Osteocyte (in vitro differentiated cells): Measurements from ENCODE around the gene CABLES2. TPM values are rescaled to one million over a fixed set of nuclear protein-coding genes. Genes with fewer than 3 reads are reported as not detected.

Source experiments
- DNase-seq: peaks from one replicate; pipeline ENCODE4 v3.0.0; 2021; ENCODE audit warnings: mixed read lengths; ENCODE audit not compliant: unreplicated experiment; ENCODE audit errors: extremely low spot score
- H3K27ac Mint-ChIP-seq: one replicate; pipeline ENCODE4 v1.8.0; 2021; ENCODE audit warnings: mild to moderate bottlenecking, mixed read lengths; ENCODE audit not compliant: unreplicated experiment
- H3K27me3 Mint-ChIP-seq: one replicate; pipeline ENCODE4 v1.8.0; 2021; ENCODE audit warnings: mixed read lengths; ENCODE audit not compliant: unreplicated experiment
- H3K36me3 Mint-ChIP-seq: one replicate; pipeline ENCODE4 v1.8.0; 2021; ENCODE audit warnings: mixed read lengths; ENCODE audit not compliant: unreplicated experiment
- H3K4me1 Mint-ChIP-seq: one replicate; pipeline ENCODE4 v1.8.0; 2021; ENCODE audit warnings: mixed read lengths; ENCODE audit not compliant: unreplicated experiment
- H3K4me3 Mint-ChIP-seq: one replicate; pipeline ENCODE4 v1.8.0; 2021; ENCODE audit warnings: mild to moderate bottlenecking, moderate library complexity, mixed read lengths; ENCODE audit not compliant: unreplicated experiment
- H3K9me3 Mint-ChIP-seq: one replicate; pipeline ENCODE4 v1.8.0; 2021; ENCODE audit warnings: mixed read lengths; ENCODE audit not compliant: unreplicated experiment
- CTCF ChIP-seq: fragments of 200-600 bp; sonication (generic); IDR thresholded peaks from 2 replicates; pipeline ENCODE4 v1.5.0; 2021; ENCODE audit warnings: antibody characterized with exemption, mild to moderate bottlenecking, moderate library complexity
- total RNA-seq: library from RNA; stranded (reverse); gene quantifications from 2 replicates; pipeline ENCODE4 v1.2.1, GENCODE V29; 2021

CABLES2 gene
- total RNA-seq, 1 donor from 2014 or later: 8.8 TPM

- Mint-ChIP-seq H3K36me3 (peaks cover 3% of the 10 kb centered on the region), H3K27ac (no peak overlapping the region), H3K4me1 (peaks cover 24% of the 10 kb centered on the region), H3K4me3 (no peak overlapping the region), H3K27me3 (no peaks in the 10 kb centered on the region), H3K9me3 (no peaks in the 10 kb centered on the region)
- no peak for TF ChIP-seq CTCF
- DNase-seq: no peak
These were observed 17.4 kb downstream of the CABLES2 start for GRCh38 chr20:62389601-62390087.

- Mint-ChIP-seq H3K9me3 (no peaks in the 10 kb centered on the region), H3K4me3 (peak overlapping the region; percentile 87), H3K27ac (peak overlapping the region; percentile 28), H3K27me3 (no peaks in the 10 kb centered on the region), H3K4me1 (peaks cover 24% of the 10 kb centered on the region), H3K36me3 (peaks cover 4% of the 10 kb centered on the region)
- DNase-seq: no peak
- no peak for TF ChIP-seq CTCF
These were observed 18.1 kb downstream of the CABLES2 start for GRCh38 chr20:62388839-62389600.

- no peak for TF ChIP-seq CTCF
- DNase-seq: no peak
- Mint-ChIP-seq H3K27ac (peak overlapping the region; percentile 70), H3K27me3 (no peaks in the 10 kb centered on the region), H3K4me3 (peak overlapping the region; percentile 87), H3K4me1 (peaks cover 24% of the 10 kb centered on the region), H3K9me3 (no peaks in the 10 kb centered on the region), H3K36me3 (peaks cover 4% of the 10 kb centered on the region)
These were observed 19.0 kb downstream of the CABLES2 start for GRCh38 chr20:62387933-62388635.

GRCh38 chr20:62387219-62387913 lies 19.7 kb downstream of the CABLES2 start:
- peaks cover 29% of the 10 kb centered on the region for H3K4me1 Mint-ChIP-seq
- no peak for TF ChIP-seq CTCF
- H3K36me3 Mint-ChIP-seq: peaks cover 6% of the 10 kb centered on the region
- no peaks in the 10 kb centered on the region for H3K9me3 Mint-ChIP-seq
- H3K4me3 Mint-ChIP-seq: peak overlapping the region; percentile 87
- no peaks in the 10 kb centered on the region for H3K27me3 Mint-ChIP-seq
- no peak for DNase-seq
- H3K27ac Mint-ChIP-seq: peak overlapping the region; percentile 70
